ENCODE measurements around the gene DAPK2.
"Not testable (repeated sequence)": the region's sequence is repeated elsewhere in the genome, so short reads cannot be mapped to it uniquely, and the experiment has no call there.

DAPK2 gene

DNA sequence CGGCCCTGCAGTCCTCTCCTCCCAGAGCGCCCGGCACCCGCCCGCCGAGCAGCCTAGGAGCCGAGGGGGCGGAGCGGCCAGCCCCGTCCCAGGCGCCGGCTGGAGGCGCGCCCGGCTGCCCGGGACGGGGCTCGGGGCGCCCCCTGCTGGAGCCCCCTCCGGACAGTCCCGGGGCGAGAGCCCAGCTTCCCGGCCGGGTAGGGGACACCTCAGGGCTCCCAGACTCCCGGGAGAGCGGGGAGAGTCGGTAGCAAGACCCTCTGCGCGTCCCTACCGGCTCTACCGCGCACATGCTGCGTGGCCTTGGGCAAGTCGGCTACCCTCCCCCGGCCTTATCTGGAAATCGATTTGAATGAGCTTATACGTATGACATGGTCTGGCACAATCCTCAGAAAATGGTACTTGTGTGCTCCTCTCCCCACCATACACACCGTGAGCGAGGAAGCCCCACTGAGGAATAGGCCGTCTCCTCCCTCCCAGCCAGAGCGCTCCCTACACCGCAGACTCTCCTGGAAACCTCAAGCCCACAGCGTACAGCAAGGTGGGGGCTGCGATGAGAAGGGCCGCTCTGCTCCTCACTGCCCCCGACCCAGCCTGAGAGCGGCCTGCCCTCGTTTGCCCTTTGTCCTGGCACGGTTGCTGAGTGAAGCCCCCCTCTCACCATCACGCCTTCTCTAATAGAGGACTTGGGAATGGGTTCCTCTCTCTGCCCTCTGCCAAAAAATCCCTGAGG, at the start of gene DAPK2:
Gene DAPK2 (minus strand): TSS at position 65 of the 733 bp plus-strand sequence. CDS start 6,224 bp downstream, outside the sequence.
- Histone ChIP-seq H3K4me1 (ENCODE audit: control insufficient read depth, low read depth, low read length) (peaks cover 6% of the 10 kb centered on the region), H3K27me3 (ENCODE audit: control insufficient read depth, insufficient read depth, low read length) (peaks cover 33% of the 10 kb centered on the region), H3K4me3 (ENCODE audit: low read length) (peak within 1 kb of the TSS; percentile 53), H3K36me3 (ENCODE audit: control insufficient read depth, low read depth, low read length) (no peaks in the 10 kb centered on the region), H3K9me3 (ENCODE audit: control insufficient read depth, low read depth, low read length) (no peaks in the 10 kb centered on the region), H3K9ac (ENCODE audit: low read length) (no peak within 1 kb of the TSS), H3K27ac (ENCODE audit: low read length) (no peak within 1 kb of the TSS)

DNA sequence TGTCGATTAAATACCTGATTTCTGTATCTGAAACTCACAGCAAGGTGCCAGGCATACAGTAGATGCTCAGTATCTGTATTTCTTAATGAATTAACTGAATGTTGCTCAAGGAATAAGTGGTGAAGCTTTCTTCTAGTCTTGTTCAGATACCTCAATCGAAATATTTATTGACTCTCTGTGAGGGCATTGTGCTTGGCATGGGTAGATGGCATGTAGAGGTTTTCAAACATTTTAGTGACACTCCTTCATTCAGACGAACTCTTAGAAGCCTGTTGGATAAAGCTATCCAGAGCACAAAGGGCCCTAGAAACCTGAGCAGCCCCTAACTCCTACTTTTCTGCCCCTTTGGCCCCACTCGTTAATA, 49.1 kb upstream of the DAPK2 start:
- H3K4me3 ChIP-seq (ENCODE audit: low read length): peak overlapping the region; percentile 91
- H3K9ac ChIP-seq (ENCODE audit: low read length): no peak overlapping the region
- no peak overlapping the region for H3K27ac ChIP-seq (ENCODE audit: low read length)
- H3K27me3 ChIP-seq (ENCODE audit: control insufficient read depth, insufficient read depth, low read length): no peaks in the 10 kb centered on the region
- peaks cover 13% of the 10 kb centered on the region for H3K4me1 ChIP-seq (ENCODE audit: control insufficient read depth, low read depth, low read length)
- no peaks in the 10 kb centered on the region for H3K9me3 ChIP-seq (ENCODE audit: control insufficient read depth, low read depth, low read length)
- no peaks in the 10 kb centered on the region for H3K36me3 ChIP-seq (ENCODE audit: control insufficient read depth, low read depth, low read length)

DNA sequence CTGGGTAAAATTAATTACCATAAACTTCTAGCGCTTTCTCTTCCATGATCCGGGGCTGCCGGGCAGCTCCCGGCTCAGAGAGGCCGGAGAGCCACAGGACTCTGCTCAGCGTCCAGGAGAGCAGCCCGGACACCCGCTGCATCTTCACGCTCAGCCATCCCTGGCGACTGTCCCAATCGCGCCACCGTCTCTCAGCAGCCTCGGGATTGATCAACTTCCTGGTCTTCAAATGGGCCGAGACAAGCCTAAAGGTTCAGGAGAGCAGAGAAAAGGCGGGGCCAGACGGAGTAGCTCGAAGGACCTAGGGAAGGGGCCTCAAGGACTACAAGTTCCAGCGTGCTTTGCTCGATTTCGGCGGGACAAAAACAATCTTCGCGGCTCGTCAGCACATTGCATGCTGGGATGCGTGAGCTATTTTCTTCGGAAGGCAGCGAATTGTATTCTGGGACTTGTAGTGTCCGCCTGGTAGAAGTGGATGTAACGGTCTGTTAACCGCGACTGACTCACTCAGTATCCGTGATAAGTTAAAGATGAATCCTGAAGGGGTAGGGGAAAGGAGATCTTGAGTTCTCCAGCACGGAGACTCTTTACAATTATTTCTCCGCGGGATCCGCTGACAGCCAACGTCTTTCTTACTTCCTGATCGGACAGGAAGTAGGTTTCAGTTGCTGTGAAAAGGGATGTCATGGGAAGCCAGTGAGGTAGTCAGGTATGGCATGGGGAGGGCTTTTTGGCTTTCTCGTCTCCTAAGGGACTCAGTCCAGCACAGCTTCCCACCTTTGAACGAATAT, 47.5 kb upstream of the DAPK2 start, which contains the start of gene CIAO2A:
Gene CIAO2A (minus strand): TSS at position 212 of the 791 bp plus-strand sequence. CDS start 70 bp downstream, at position 142.
- Histone ChIP-seq H3K4me3 (ENCODE audit: low read length) (peak within 1 kb of the TSS; percentile 95), H3K36me3 (ENCODE audit: control insufficient read depth, low read depth, low read length) (no peaks in the 10 kb centered on the region), H3K27ac (ENCODE audit: low read length) (peak within 1 kb of the TSS; percentile 89), H3K9ac (ENCODE audit: low read length) (peak within 1 kb of the TSS; percentile 91), H3K27me3 (ENCODE audit: control insufficient read depth, insufficient read depth, low read length) (no peaks in the 10 kb centered on the region), H3K9me3 (ENCODE audit: control insufficient read depth, low read depth, low read length) (no peaks in the 10 kb centered on the region), H3K4me1 (ENCODE audit: control insufficient read depth, low read depth, low read length) (peaks cover 13% of the 10 kb centered on the region)

DNA sequence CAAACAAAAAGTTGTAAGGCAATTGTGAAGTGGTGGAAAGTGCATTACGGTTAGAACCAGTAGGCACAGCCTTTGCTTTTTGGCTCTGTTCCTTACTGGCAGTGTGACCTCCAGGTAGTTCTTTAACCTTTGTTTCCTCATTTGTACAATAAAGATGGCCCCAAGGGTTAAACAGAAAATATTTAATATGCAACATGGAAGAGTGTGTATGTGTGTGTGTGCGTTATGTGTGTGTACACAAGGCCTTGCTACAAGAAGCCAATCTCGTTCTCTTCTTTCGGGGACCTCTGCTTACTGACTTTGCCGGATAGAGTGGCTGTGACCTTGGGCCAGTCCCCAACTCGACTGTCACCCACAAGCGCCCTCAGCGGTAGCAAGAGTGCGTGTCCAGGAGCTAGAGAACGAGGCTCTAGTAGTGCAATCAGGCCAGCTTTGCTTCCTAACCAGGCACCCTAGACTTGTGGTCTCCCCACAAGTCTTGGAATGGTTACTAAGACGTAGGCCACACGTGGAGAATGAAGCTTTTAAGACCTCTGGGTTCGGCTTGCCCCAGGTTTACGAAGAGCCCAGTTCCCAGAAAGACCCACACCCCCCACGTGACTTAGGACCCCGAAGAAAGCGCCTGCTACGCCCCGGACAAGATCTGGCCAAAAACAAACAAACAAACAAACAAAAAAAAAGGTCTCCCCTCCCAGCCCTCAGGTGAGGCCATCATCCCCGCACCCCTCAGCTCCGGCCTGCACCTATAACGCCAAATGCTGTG, 46.8 kb upstream of the DAPK2 start:
- Histone ChIP-seq H3K27ac (ENCODE audit: low read length) (peak overlapping the region; percentile 89), H3K9ac (ENCODE audit: low read length) (peak overlapping the region; percentile 91), H3K36me3 (ENCODE audit: control insufficient read depth, low read depth, low read length) (peaks cover 5% of the 10 kb centered on the region), H3K27me3 (ENCODE audit: control insufficient read depth, insufficient read depth, low read length) (no peaks in the 10 kb centered on the region), H3K4me1 (ENCODE audit: control insufficient read depth, low read depth, low read length) (peaks cover 13% of the 10 kb centered on the region), H3K9me3 (ENCODE audit: control insufficient read depth, low read depth, low read length) (no peaks in the 10 kb centered on the region), H3K4me3 (ENCODE audit: low read length) (peak overlapping the region; percentile 95)

DNA sequence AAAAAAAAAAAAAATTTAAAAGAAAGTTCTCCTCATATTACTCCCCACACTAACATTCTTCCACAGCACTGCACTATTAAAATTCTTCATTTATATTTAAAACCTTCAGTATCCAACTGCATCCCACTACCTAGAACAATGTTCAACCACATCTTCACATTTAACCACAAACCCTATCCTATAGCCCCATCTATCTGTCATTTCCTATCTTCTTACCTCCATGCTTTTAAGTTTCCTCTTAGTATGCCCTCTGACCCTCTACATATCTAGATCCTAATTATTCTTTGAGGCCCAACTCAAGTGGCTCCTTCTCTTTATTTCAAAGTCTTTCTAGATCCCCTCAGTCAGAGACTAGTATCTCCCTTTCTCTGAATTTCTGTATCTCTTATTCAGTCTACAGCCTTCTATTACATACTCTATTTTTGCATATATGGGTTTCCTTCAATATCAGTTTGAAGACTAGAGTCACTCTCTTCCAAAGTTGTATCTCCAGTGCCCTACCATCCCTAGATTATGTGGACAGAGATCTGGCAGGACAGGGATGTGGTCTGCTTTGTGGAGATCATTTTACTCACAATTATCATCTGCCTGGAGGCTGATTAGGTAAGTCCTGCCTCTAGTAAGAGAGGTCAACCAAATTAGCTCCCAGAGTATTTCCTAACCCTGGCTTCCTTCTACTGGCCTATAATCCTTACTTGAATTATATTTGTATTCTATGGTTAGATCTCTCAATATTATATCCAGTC, 46.0 kb upstream of the DAPK2 start:
- H3K9me3 ChIP-seq (ENCODE audit: control insufficient read depth, low read depth, low read length): no peaks in the 10 kb centered on the region
- H3K9ac ChIP-seq (ENCODE audit: low read length): peak overlapping the region; percentile 91
- no peaks in the 10 kb centered on the region for H3K27me3 ChIP-seq (ENCODE audit: control insufficient read depth, insufficient read depth, low read length)
- H3K4me1 ChIP-seq (ENCODE audit: control insufficient read depth, low read depth, low read length): peaks cover 13% of the 10 kb centered on the region
- peak overlapping the region; percentile 95 for H3K4me3 ChIP-seq (ENCODE audit: low read length)
- no peak overlapping the region for H3K27ac ChIP-seq (ENCODE audit: low read length)
- peaks cover 9% of the 10 kb centered on the region for H3K36me3 ChIP-seq (ENCODE audit: control insufficient read depth, low read depth, low read length)

GRCh38 chr15:64090527-64090926, 44.2 kb upstream of the DAPK2 start:
- Histone ChIP-seq H3K4me1 (ENCODE audit: control insufficient read depth, low read depth, low read length) (peaks cover 13% of the 10 kb centered on the region), H3K27ac (ENCODE audit: low read length) (no peak overlapping the region)

DNA sequence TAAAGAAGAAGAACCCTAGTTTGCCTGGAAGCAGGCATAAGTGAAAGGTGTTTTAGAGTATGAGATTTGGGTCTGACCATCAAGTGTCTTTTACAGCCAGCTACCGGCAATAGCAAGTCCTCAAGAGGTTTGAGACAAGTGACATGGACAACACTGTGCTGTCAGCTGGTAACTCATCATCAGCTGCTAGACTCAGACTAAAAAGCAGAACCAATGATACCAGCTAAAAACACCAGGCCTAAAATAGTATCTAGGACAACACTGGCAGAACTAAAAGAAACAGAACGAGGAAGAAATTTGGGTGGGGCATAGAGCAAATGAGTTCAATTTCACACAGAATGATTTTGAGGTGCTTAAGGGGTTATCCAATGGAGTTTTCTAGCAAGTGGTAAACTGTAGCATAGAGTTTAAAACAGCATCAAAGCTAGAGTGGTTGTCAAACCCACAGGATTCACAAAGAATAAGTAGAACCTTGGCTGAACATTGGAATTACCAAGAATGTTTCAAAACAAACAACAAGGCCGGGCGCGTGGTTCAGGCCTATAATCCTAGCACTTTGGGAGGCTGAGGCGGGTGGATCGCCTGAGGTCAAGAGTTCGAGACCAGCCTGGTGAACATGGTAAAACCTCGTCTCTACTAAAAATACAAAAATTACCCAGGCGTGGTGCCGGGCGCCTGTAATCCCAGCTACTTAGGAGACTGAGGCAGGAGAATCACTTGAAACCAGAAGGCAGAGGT, 43.4 kb upstream of the DAPK2 start:
- Histone ChIP-seq H3K27ac (ENCODE audit: low read length) (no peak overlapping the region), H3K27me3 (ENCODE audit: control insufficient read depth, insufficient read depth, low read length) (no peaks in the 10 kb centered on the region), H3K9me3 (ENCODE audit: control insufficient read depth, low read depth, low read length) (no peaks in the 10 kb centered on the region), H3K4me1 (ENCODE audit: control insufficient read depth, low read depth, low read length) (peaks cover 8% of the 10 kb centered on the region), H3K9ac (ENCODE audit: low read length) (no peak overlapping the region), H3K4me3 (ENCODE audit: low read length) (no peak overlapping the region), H3K36me3 (ENCODE audit: control insufficient read depth, low read depth, low read length) (peaks cover 9% of the 10 kb centered on the region)

More at GRCh38 chr15:64090527-64090926, 44.2 kb upstream of the DAPK2 start:
- Histone ChIP-seq H3K4me3 (ENCODE audit: low read length) (no peak overlapping the region), H3K9me3 (ENCODE audit: control insufficient read depth, low read depth, low read length) (no peaks in the 10 kb centered on the region), H3K36me3 (ENCODE audit: control insufficient read depth, low read depth, low read length) (peaks cover 9% of the 10 kb centered on the region), H3K27me3 (ENCODE audit: control insufficient read depth, insufficient read depth, low read length) (no peaks in the 10 kb centered on the region), H3K9ac (ENCODE audit: low read length) (no peak overlapping the region)

DNA sequence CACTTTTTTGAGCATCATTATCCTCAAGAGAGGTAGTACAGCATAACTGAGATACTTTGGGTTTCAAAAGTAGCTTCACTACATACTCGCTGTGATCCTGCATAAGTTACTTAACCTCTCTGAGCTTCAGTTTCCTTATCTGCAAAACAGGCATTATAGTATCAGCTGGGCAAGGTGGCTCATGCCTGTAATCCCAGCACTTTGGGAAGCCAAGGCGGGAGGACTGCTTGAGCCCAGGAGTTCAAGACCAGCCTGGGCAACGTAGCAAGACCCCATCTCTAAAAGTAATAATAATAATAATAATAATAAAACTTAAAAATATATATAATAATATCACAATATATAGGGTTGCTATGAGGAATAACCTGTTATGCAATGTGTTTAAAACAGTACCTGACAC, 36.5 kb upstream of the DAPK2 start:
- Histone ChIP-seq H3K27ac (ENCODE audit: low read length) (no peak overlapping the region), H3K9ac (ENCODE audit: low read length) (no peak overlapping the region), H3K4me1 (ENCODE audit: control insufficient read depth, low read depth, low read length) (no peaks in the 10 kb centered on the region), H3K27me3 (ENCODE audit: control insufficient read depth, insufficient read depth, low read length) (no peaks in the 10 kb centered on the region), H3K36me3 (ENCODE audit: control insufficient read depth, low read depth, low read length) (peaks cover 4% of the 10 kb centered on the region), H3K9me3 (ENCODE audit: control insufficient read depth, low read depth, low read length) (no peaks in the 10 kb centered on the region), H3K4me3 (ENCODE audit: low read length) (no peak overlapping the region)

DNA sequence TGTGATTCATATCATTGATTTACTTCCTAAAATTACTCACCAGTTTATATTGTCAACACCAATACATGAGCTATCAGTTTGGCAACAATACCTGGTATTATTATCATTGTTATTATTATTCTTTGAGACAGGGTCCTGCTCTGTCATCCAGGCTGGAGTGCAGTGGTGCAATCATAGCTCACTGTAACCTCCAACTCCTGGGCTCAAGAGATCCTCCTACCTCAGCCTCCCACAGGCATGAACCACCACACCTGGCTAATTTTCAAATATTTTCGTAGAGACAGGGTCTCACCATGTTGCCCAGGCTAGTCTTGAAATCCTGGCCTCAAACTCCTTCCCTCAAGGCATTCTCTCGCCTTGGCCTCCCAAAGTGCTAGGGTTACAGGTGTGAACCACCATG, 27.2 kb upstream of the DAPK2 start:
- H3K4me1 ChIP-seq (ENCODE audit: control insufficient read depth, low read depth, low read length); H3K4me3 ChIP-seq (ENCODE audit: low read length); H3K27me3 ChIP-seq (ENCODE audit: control insufficient read depth, insufficient read depth, low read length); H3K9me3 ChIP-seq (ENCODE audit: control insufficient read depth, low read depth, low read length); H3K27ac ChIP-seq (ENCODE audit: low read length); H3K9ac ChIP-seq (ENCODE audit: low read length): not testable (repeated sequence)
- peaks cover 20% of the 10 kb centered on the region for H3K36me3 ChIP-seq (ENCODE audit: control insufficient read depth, low read depth, low read length)

- Histone ChIP-seq H3K4me3 (ENCODE audit: low read length) (no peak overlapping the region), H3K9ac (ENCODE audit: low read length) (no peak overlapping the region), H3K27me3 (ENCODE audit: control insufficient read depth, insufficient read depth, low read length) (no peaks in the 10 kb centered on the region), H3K27ac (ENCODE audit: low read length) (no peak overlapping the region), H3K9me3 (ENCODE audit: control insufficient read depth, low read depth, low read length) (no peaks in the 10 kb centered on the region), H3K4me1 (ENCODE audit: control insufficient read depth, low read depth, low read length) (no peaks in the 10 kb centered on the region), H3K36me3 (ENCODE audit: control insufficient read depth, low read depth, low read length) (peaks cover 20% of the 10 kb centered on the region)
These were observed 26.5 kb upstream of the DAPK2 start for GRCh38 chr15:64072812-64073211.

Data from iPS-18a (cell line).